Measurements from ENCODE around the gene USP34. TPM values are rescaled to one million over a fixed set of nuclear protein-coding genes. Genes with fewer than 3 reads are reported as not detected.

Gene USP34
- total and polyA plus RNA-seq, 2 of the 8 experiments (the other 6 are each of a cell fraction or from before 2014, with no cell fraction given) = 56.7 to 91.7 TPM

- Histone ChIP-seq H2AFZ (ENCODE audit: low read length) (no peak overlapping the region), H3K4ac (replicated peaks; ENCODE audit: insufficient read length, low read depth, low read length) (no peak overlapping the region), H3K23ac (ENCODE audit: insufficient read length) (no peak overlapping the region), H3K23me2 (ENCODE audit: low read depth, low read length) (no peaks in the 10 kb centered on the region), H3K14ac (ENCODE audit: insufficient read length) (no peak overlapping the region), H3K27me3 (replicated peaks in 1 of 4; ENCODE audit: control insufficient read depth in 3 of 4, extremely low read depth in 1 of 4, insufficient read depth in 3 of 4, low read length in 3 of 4) (no peaks in the 10 kb centered on the region), H4K20me1 (replicated peaks in 1 of 2; ENCODE audit: control insufficient read depth in 1 of 2, insufficient read depth in 2 of 2, low read length in 2 of 2) (no peaks in the 10 kb centered on the region), H2BK20ac (ENCODE audit: low read length) (no peak overlapping the region), H2BK12ac (ENCODE audit: low read depth, low read length) (no peak overlapping the region), H2AK5ac (ENCODE audit: low read depth, low read length) (no peak overlapping the region), H2BK5ac (ENCODE audit: low read depth, low read length) (no peak overlapping the region), H4K91ac (replicated peaks; ENCODE audit: insufficient read length, low read length) (no peak overlapping the region), H3K56ac (replicated peaks; ENCODE audit: insufficient read length, low read depth, low read length) (no peak overlapping the region), H3K79me2 (ENCODE audit: control insufficient read depth in 1 of 2, insufficient read depth in 2 of 2, low read length in 2 of 2) (no peaks in the 10 kb centered on the region), H4K5ac (ENCODE audit: insufficient read length, low read depth, low read length) (no peak overlapping the region), H3K9ac (replicated peaks in 1 of 4; ENCODE audit: extremely low read depth in 1 of 4, low read depth in 3 of 4, low read length in 3 of 4) (no peak overlapping the region), H3K36me3 (ENCODE audit: control insufficient read depth in 2 of 4, insufficient read depth in 4 of 4, low read length in 3 of 4) (peaks cover 4 to 32% (median 6%) of the 10 kb centered on the region in 4 experiments; a peak in 4 of 8 replicates), H3K9me3 (ENCODE audit: insufficient read depth in 2 of 2, low read depth in 1 of 2, low read length in 1 of 2) (no peaks in the 10 kb centered on the region), H3K79me1 (ENCODE audit: low read depth, low read length) (no peaks in the 10 kb centered on the region), H4K8ac (ENCODE audit: extremely low read depth, insufficient read depth, low read length) (no peak overlapping the region), H3K4me2 (ENCODE audit: insufficient read depth in 1 of 2, low read depth in 2 of 2, low read length in 2 of 2) (no peak overlapping the region), H3K18ac (ENCODE audit: extremely low read depth, low read length) (no peak overlapping the region), H3K4me1 (replicated peaks in 1 of 4; ENCODE audit: control insufficient read depth in 3 of 4, insufficient read depth in 4 of 4, low read length in 3 of 4) (no peaks in the 10 kb centered on the region), H2BK120ac (replicated peaks; ENCODE audit: low read depth, low read length) (no peak overlapping the region), H2BK15ac (ENCODE audit: low read length) (no peak overlapping the region), H3K27ac (ENCODE audit: low read depth, low read length) (no peak overlapping the region), H3K4me3 (ENCODE audit: extremely low read depth in 1 of 4, insufficient read depth in 2 of 4, low read depth in 3 of 4, low read length in 4 of 4) (no peak overlapping the region)
- DNase-seq (ENCODE audit: low read depth in 1 of 2, low spot score in 2 of 2) = no peak
- CTCF ChIA-PET (ENCODE audit: partially characterized antibody) = interaction anchor here (0.6 to 1.1 kb wide), 3 partner anchors 73 to 605 kb away, joined by 3 to 4 read pairs (median 4); no protein-coding TSS in a partner anchor
- POLR2A ChIA-PET (ENCODE audit: partially characterized antibody) = no interaction called here
- WGBS, 2 experiments (ENCODE audit: extremely low coverage in 1 of 2, insufficient coverage in 1 of 2, insufficient read length in 1 of 2, insufficient replicate concordance in 2 of 2, low coverage in 1 of 2, low lambda C conversion rate in 2 of 2, missing lambda C conversion rate in 1 of 2) = 93% methylated on average over 5 of the region's 5 CpGs; no CpG with 5 or more reads in 1 of the 2 experiments
- no peak for FAIRE-seq
- TF ChIP-seq NRF1 (IDR thresholded peaks at IDR 0.05; ENCODE audit: low read depth, low read length) (no peak), CBX5 (IDR thresholded peaks at IDR 0.05; ENCODE audit: low read depth, low read length) (no peak), USF2 (IDR thresholded peaks at IDR 0.05; ENCODE audit: low read length) (no peak), FOSL1 (IDR thresholded peaks at IDR 0.05; ENCODE audit: insufficient read depth, low read depth, low read length) (no peak), CHD2 (IDR thresholded peaks at IDR 0.05; ENCODE audit: low read length) (no peak), TBP (IDR thresholded peaks at IDR 0.05; ENCODE audit: low read depth, low read length) (no peak), ASH2L (IDR thresholded peaks at IDR 0.05; ENCODE audit: low read length) (no peak), SP4 (IDR thresholded peaks at IDR 0.05; ENCODE audit: low read length) (no peak), SAP30 (IDR thresholded peaks at IDR 0.05; ENCODE audit: insufficient read depth, insufficient replicate concordance, low read length) (no peak), HDAC2 (IDR thresholded peaks at IDR 0.05; ENCODE audit: borderline replicate concordance in 1 of 2, low read depth in 2 of 2, low read length in 2 of 2) (no peak), EP300 (IDR thresholded peaks at IDR 0.05; ENCODE audit: borderline replicate concordance in 1 of 2, low read depth in 2 of 2, low read length in 2 of 2) (no peak), SP2 (IDR thresholded peaks at IDR 0.05; ENCODE audit: low read length) (no peak)
Measured at GRCh38 chr2:61262699-61263098, 208.2 kb downstream of the USP34 start.

Measured in H1 (cell line).